Lung (tissue), 12 donors: Measurements from ENCODE around the gene CLDN6. TPM values are rescaled to one million over a fixed set of nuclear protein-coding genes. Genes with fewer than 3 reads are reported as not detected.

Experiments used
- ATAC-seq: fragments of 200-7000 bp; cut with Tn5 transposase; one replicate; pipeline ENCODE4 v1.9.1; 2020; ENCODE audit warnings: moderate number of reproducible peaks; ENCODE audit not compliant: insufficient read depth, low FRiP score
- DNase-seq, 3 donors: peaks; one replicate each; pipeline ENCODE4 v3.0.0-alpha.2; 2013 to 2017
- H3K27ac ChIP-seq, 2 donors: one replicate each; pipeline ENCODE4 v1.5.1; 2013; ENCODE audit warnings: mild to moderate bottlenecking in 2 of 2, moderate library complexity in 2 of 2, control low read depth in 1 of 2, inconsistent platforms in 1 of 2, low read depth in 1 of 2, low read length in 1 of 2
- H3K27me3 ChIP-seq, 3 donors: one replicate each; pipeline ENCODE4 v1.5.1; 2013; ENCODE audit warnings: low read length in 2 of 3; ENCODE audit not compliant: control insufficient read depth in 3 of 3, insufficient read depth in 3 of 3
- H3K36me3 ChIP-seq, 4 donors: one replicate each; pipeline ENCODE4 v1.5.1; 2013; ENCODE audit warnings: low read length in 4 of 4, mild to moderate bottlenecking in 1 of 4, moderate library complexity in 1 of 4; ENCODE audit not compliant: control insufficient read depth in 4 of 4, insufficient read depth in 4 of 4
- H3K4me1 ChIP-seq, 5 donors: one replicate each; pipeline ENCODE4 v1.5.1; 2013; ENCODE audit warnings: low read length in 5 of 5, mild to moderate bottlenecking in 2 of 5, moderate library complexity in 1 of 5; ENCODE audit not compliant: control insufficient read depth in 5 of 5, insufficient read depth in 5 of 5
- H3K4me3 ChIP-seq: one replicate; pipeline ENCODE4 v1.5.1; 2013; ENCODE audit warnings: mild to moderate bottlenecking, control low read depth, moderate library complexity
- H3K9ac ChIP-seq, 2 donors: one replicate each; pipeline ENCODE4 v1.5.1; 2013; ENCODE audit warnings: low read length in 2 of 2, control low read depth in 1 of 2; ENCODE audit not compliant: insufficient read depth in 1 of 2
- H3K9me3 ChIP-seq, 4 donors: one replicate each; pipeline ENCODE4 v1.5.1; 2013; ENCODE audit warnings: low read length in 3 of 4, mild to moderate bottlenecking in 1 of 4, moderate library complexity in 1 of 4; ENCODE audit not compliant: control insufficient read depth in 4 of 4, insufficient read depth in 3 of 4
- WGBS, 2 donors: extraction: QIAGEN DNeasy Blood & Tissue Kit; methylation state at CpG; one replicate each; pipeline ENCODE4 v1.1.7; 2013; 5-methylcytosine and 5-hydroxymethylcytosine counted together
- polyA plus RNA-seq, 2 donors: library from polyadenylated mRNA; stranded (reverse); fragments of 200-250 nt; gene quantifications; one replicate each; pipeline ENCODE4 v1.2.1, GENCODE V29; 2013
- total RNA-seq, 2 donors: library from RNA; depleted of rRNA in 1 of 2; stranded (reverse); fragments of >200 nt in 1 of 2; gene quantifications; one replicate each; pipeline ENCODE4 v1.2.1, GENCODE V29; 2014 to 2021
- TF ChIP-seq, protein P1 (sequence below): IDR thresholded peaks from 2 replicates; pipeline ENCODE4 v1.5.1; 2012; ENCODE audit warnings: mild to moderate bottlenecking; ENCODE audit errors: control extremely low read depth, extremely low read depth
- donor health status: control.
- donor health status: control.
- donor health status: Bipolar disorder and iron deficiency.
- donor health status: healthy.
- donor health status: DM: yes; HTN: yes; CAD: no.

Gene CLDN6
- total and polyA plus RNA-seq, 4 donors = 0.10 to 7.1 (median 0.92) TPM; not detected in 1

DNA sequence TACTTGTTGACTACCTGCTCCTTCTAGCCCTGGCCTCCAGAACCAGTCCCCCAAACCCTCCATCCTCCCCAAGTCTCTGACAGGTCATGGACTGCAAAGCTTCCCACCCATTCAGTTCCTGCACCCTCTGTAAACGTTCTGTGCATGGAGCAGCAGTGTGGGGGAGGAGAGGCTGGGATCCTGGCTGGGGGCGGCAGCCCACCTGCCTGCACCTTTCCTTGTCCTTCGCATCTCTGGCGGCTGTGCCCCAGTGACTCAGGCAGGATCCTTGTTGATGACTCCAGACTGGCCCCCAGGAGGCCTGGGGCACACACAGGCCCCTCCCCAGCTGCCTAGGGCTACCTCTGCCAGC, 36.1 kb downstream of the CLDN6 start:
- DNase-seq (no peak), ATAC-seq (no peak)
- no peak overlapping the region for H3K9ac ChIP-seq
- no peaks in the 10 kb centered on the region for H3K27me3 ChIP-seq
- 76 to 79% methylated on average over 4 of the region's 4 CpGs for WGBS, 2 donors
- H3K4me1 ChIP-seq = peaks cover 0 to 38% (median 10%) of the 10 kb centered on the region in 5 donors
- TF ChIP-seq, protein P1, sequence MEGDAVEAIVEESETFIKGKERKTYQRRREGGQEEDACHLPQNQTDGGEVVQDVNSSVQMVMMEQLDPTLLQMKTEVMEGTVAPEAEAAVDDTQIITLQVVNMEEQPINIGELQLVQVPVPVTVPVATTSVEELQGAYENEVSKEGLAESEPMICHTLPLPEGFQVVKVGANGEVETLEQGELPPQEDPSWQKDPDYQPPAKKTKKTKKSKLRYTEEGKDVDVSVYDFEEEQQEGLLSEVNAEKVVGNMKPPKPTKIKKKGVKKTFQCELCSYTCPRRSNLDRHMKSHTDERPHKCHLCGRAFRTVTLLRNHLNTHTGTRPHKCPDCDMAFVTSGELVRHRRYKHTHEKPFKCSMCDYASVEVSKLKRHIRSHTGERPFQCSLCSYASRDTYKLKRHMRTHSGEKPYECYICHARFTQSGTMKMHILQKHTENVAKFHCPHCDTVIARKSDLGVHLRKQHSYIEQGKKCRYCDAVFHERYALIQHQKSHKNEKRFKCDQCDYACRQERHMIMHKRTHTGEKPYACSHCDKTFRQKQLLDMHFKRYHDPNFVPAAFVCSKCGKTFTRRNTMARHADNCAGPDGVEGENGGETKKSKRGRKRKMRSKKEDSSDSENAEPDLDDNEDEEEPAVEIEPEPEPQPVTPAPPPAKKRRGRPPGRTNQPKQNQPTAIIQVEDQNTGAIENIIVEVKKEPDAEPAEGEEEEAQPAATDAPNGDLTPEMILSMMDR = no peak
- no peaks in the 10 kb centered on the region for H3K36me3 ChIP-seq
- H3K9me3 ChIP-seq = no peaks in the 10 kb centered on the region
- no peak overlapping the region for H3K4me3 ChIP-seq
- H3K27ac ChIP-seq = no peak overlapping the region

- ATAC-seq (no peak), DNase-seq (no peak)
- Histone ChIP-seq H3K4me3 (no peak overlapping the region), H3K27me3 (no peaks in the 10 kb centered on the region), H3K9ac (no peak overlapping the region), H3K4me1 (peaks cover 0 to 33% (median 10%) of the 10 kb centered on the region in 5 donors), H3K36me3 (no peaks in the 10 kb centered on the region), H3K27ac (no peak overlapping the region), H3K9me3 (no peaks in the 10 kb centered on the region)
- 63 to 64% methylated on average over 33 of the region's 33 CpGs for WGBS, 2 donors
- TF ChIP-seq, protein P1 = no peak
These were observed 36.6 kb downstream of the CLDN6 start for GRCh38 chr16:2981177-2981898.

- 6 to 8% methylated on average over 76 to 91 of the region's 91 CpGs for WGBS, 2 donors
- no peaks in the 10 kb centered on the region for H3K36me3 ChIP-seq
- H3K27me3 ChIP-seq = no peaks in the 10 kb centered on the region
- DNase-seq (peak; percentile 93 to 94 (median 93)), ATAC-seq (peak; percentile 96)
- H3K9me3 ChIP-seq = no peaks in the 10 kb centered on the region
- H3K9ac ChIP-seq = peak within 1 kb of the TSS; percentile 16 to 55
- peaks cover 0 to 30% (median 7%) of the 10 kb centered on the region in 5 donors for H3K4me1 ChIP-seq
- TF ChIP-seq, protein P1 = no peak
- H3K4me3 ChIP-seq = peak within 1 kb of the TSS; percentile 66
- H3K27ac ChIP-seq = peak within 1 kb of the TSS; percentile 78 to 92
These were observed 37.5 kb downstream of the CLDN6 start, which contains the start of gene PKMYT1 for GRCh38 chr16:2980227-2981176. TSS of gene PKMYT1 (minus strand) at chr16:2980446. CDS start at chr16:2979657, 789 bp downstream.
